ENCODE data around the gene PPP3CA.
A peak's percentile ranks its signal among the peaks of the same experiment; 100 is the strongest.

Gene PPP3CA

GRCh38 chr4:101169044-101170014 lies 178.0 kb downstream of the PPP3CA start:
- TF ChIP-seq CTCF (IDR thresholded peaks at IDR 0.05): peak; percentile 55
- no peak overlapping the region for H3K27ac ChIP-seq
- H3K4me2 ChIP-seq (ENCODE audit: low read length): no peak overlapping the region
- H3K9ac ChIP-seq: no peak overlapping the region
- H3K9me3 ChIP-seq (ENCODE audit: control insufficient read depth, low read length): no peaks in the 10 kb centered on the region
- no peaks in the 10 kb centered on the region for H3K79me2 ChIP-seq
- no peaks in the 10 kb centered on the region for H3K4me1 ChIP-seq
- H2AFZ ChIP-seq: no peak overlapping the region
- no peaks in the 10 kb centered on the region for H3K36me3 ChIP-seq (ENCODE audit: control insufficient read depth, insufficient read depth, low read length)
- no peak overlapping the region for H3K4me3 ChIP-seq (ENCODE audit: low read depth, low read length)
- H3K27me3 ChIP-seq (ENCODE audit: control insufficient read depth, insufficient read depth, low read length): no peaks in the 10 kb centered on the region

- Histone ChIP-seq H2AFZ (no peak overlapping the region), H3K36me3 (ENCODE audit: control insufficient read depth, insufficient read depth, low read length) (no peaks in the 10 kb centered on the region), H3K9ac (no peak overlapping the region), H3K4me2 (ENCODE audit: low read length) (no peak overlapping the region), H3K79me2 (no peaks in the 10 kb centered on the region), H3K27ac (no peak overlapping the region), H3K4me1 (peaks cover 3% of the 10 kb centered on the region), H3K4me3 (ENCODE audit: low read depth, low read length) (no peak overlapping the region), H3K27me3 (ENCODE audit: control insufficient read depth, insufficient read depth, low read length) (no peaks in the 10 kb centered on the region), H3K9me3 (ENCODE audit: control insufficient read depth, low read length) (no peaks in the 10 kb centered on the region)
- no peak for TF ChIP-seq CTCF (IDR thresholded peaks at IDR 0.05)
Observed at GRCh38 chr4:101163936-101164335, 183.4 kb downstream of the PPP3CA start.

GRCh38 chr4:101162990-101163380 lies 184.3 kb downstream of the PPP3CA start:
- Histone ChIP-seq H3K36me3 (ENCODE audit: control insufficient read depth, insufficient read depth, low read length) (no peaks in the 10 kb centered on the region), H3K4me3 (ENCODE audit: low read depth, low read length) (no peak overlapping the region), H3K9me3 (ENCODE audit: control insufficient read depth, low read length) (no peaks in the 10 kb centered on the region), H3K79me2 (no peaks in the 10 kb centered on the region), H3K4me1 (peaks cover 3% of the 10 kb centered on the region), H3K27ac (no peak overlapping the region), H3K9ac (no peak overlapping the region), H2AFZ (no peak overlapping the region), H3K4me2 (ENCODE audit: low read length) (no peak overlapping the region), H3K27me3 (ENCODE audit: control insufficient read depth, insufficient read depth, low read length) (no peaks in the 10 kb centered on the region)
- no peak for TF ChIP-seq CTCF (IDR thresholded peaks at IDR 0.05)

- H3K27ac ChIP-seq: no peak overlapping the region
- no peak overlapping the region for H3K4me3 ChIP-seq (ENCODE audit: low read depth, low read length)
- peaks cover 3% of the 10 kb centered on the region for H3K4me1 ChIP-seq
- no peak overlapping the region for H3K9ac ChIP-seq
- H3K4me2 ChIP-seq (ENCODE audit: low read length): no peak overlapping the region
- H2AFZ ChIP-seq: no peak overlapping the region
- no peaks in the 10 kb centered on the region for H3K36me3 ChIP-seq (ENCODE audit: control insufficient read depth, insufficient read depth, low read length)
- H3K9me3 ChIP-seq (ENCODE audit: control insufficient read depth, low read length): no peaks in the 10 kb centered on the region
- H3K79me2 ChIP-seq: no peaks in the 10 kb centered on the region
- H3K27me3 ChIP-seq (ENCODE audit: control insufficient read depth, insufficient read depth, low read length): no peaks in the 10 kb centered on the region
- TF ChIP-seq CTCF (IDR thresholded peaks at IDR 0.05): no peak
Observed at GRCh38 chr4:101160792-101161592, 186.3 kb downstream of the PPP3CA start.
